Gastroesophageal sphincter (tissue), 3 donors: ENCODE measurements around the gene PPM1L.

Experiments
- CTCF ChIP-seq, 4 experiments: fragments of 200-600 bp in 2 of 4; fragments of 450-650 bp in 2 of 4; sonication (generic) in 1 of 4; IDR thresholded peaks; one replicate each; pipeline ENCODE4 v1.5.1; 2017 to 2019; ENCODE audit warnings: antibody characterized with exemption in 4 of 4, mild to moderate bottlenecking in 2 of 4, moderate library complexity in 2 of 4
- EP300 ChIP-seq: sonication (generic); formaldehyde crosslinking; IDR thresholded peaks from one replicate; pipeline ENCODE4 v1.6.1; 2017; ENCODE audit warnings: antibody characterized with exemption, mild to moderate bottlenecking
- POLR2A ChIP-seq, 2 donors: fragments of 450-650 bp; IDR thresholded peaks; one replicate each; pipeline ENCODE4 v1.6.1; 2017; ENCODE audit warnings: antibody characterized with exemption in 2 of 2, mild to moderate bottlenecking in 2 of 2, moderate library complexity in 1 of 2
- POLR2AphosphoS5 ChIP-seq: sonication (generic); formaldehyde crosslinking; IDR thresholded peaks from one replicate; pipeline ENCODE4 v1.6.1; 2017; ENCODE audit warnings: antibody characterized with exemption

- TF ChIP-seq POLR2A (IDR thresholded peaks at IDR 0.05) (no peak), CTCF (IDR thresholded peaks at IDR 0.05) (no peak), EP300 (no peak), POLR2AphosphoS5 (no peak)
Observed at GRCh38 chr3:161103776-161104385, 347.9 kb downstream of the PPM1L start.
